ENCODE measurements around the gene MAPK9.

The MAPK9 gene

GRCh38 chr5:180323160-180323559 lies 31.3 kb upstream of the MAPK9 start:
- Histone ChIP-seq H3K9ac (ENCODE audit: low read length) (no peak overlapping the region), H3K4me1 (ENCODE audit: insufficient read depth, low read length) (no peaks in the 10 kb centered on the region), H3K27me3 (ENCODE audit: control insufficient read depth in 1 of 2, insufficient read depth in 2 of 2, low read length in 2 of 2) (no peaks in the 10 kb centered on the region), H3K4me3 (ENCODE audit: low read depth in 1 of 2, low read length in 2 of 2) (no peak overlapping the region), H3K9me3 (ENCODE audit: low read length) (no peaks in the 10 kb centered on the region), H3K27ac (ENCODE audit: low read depth, low read length) (no peak overlapping the region), H3K36me3 (ENCODE audit: insufficient read depth, low read length) (peaks cover 5% of the 10 kb centered on the region)

- no peaks in the 10 kb centered on the region for H3K9me3 ChIP-seq (ENCODE audit: low read length)
- H3K4me1 ChIP-seq (ENCODE audit: insufficient read depth, low read length) = peaks cover 7% of the 10 kb centered on the region
- peaks cover 5% of the 10 kb centered on the region for H3K36me3 ChIP-seq (ENCODE audit: insufficient read depth, low read length)
- H3K27ac ChIP-seq (ENCODE audit: low read depth, low read length) = no peak overlapping the region
- H3K9ac ChIP-seq (ENCODE audit: low read length) = no peak overlapping the region
- no peak overlapping the region for H3K4me3 ChIP-seq (ENCODE audit: low read depth in 1 of 2, low read length in 2 of 2)
- no peaks in the 10 kb centered on the region for H3K27me3 ChIP-seq (ENCODE audit: control insufficient read depth in 1 of 2, insufficient read depth in 2 of 2, low read length in 2 of 2)
Observed at GRCh38 chr5:180318456-180319089, 26.7 kb upstream of the MAPK9 start.

- peaks cover 7% of the 10 kb centered on the region for H3K4me1 ChIP-seq (ENCODE audit: insufficient read depth, low read length)
- H3K9ac ChIP-seq (ENCODE audit: low read length) = no peak overlapping the region
- H3K4me3 ChIP-seq (ENCODE audit: low read depth in 1 of 2, low read length in 2 of 2) = no peak overlapping the region
- H3K36me3 ChIP-seq (ENCODE audit: insufficient read depth, low read length) = peaks cover 5% of the 10 kb centered on the region
- no peaks in the 10 kb centered on the region for H3K9me3 ChIP-seq (ENCODE audit: low read length)
- H3K27me3 ChIP-seq (ENCODE audit: control insufficient read depth in 1 of 2, insufficient read depth in 2 of 2, low read length in 2 of 2) = no peaks in the 10 kb centered on the region
- H3K27ac ChIP-seq (ENCODE audit: low read depth, low read length) = no peak overlapping the region
Observed at GRCh38 chr5:180316586-180316985, 24.7 kb upstream of the MAPK9 start.

GRCh38 chr5:180315762-180316212 lies 23.9 kb upstream of the MAPK9 start:
- H3K4me3 ChIP-seq (ENCODE audit: low read depth in 1 of 2, low read length in 2 of 2) = no peak overlapping the region
- no peaks in the 10 kb centered on the region for H3K27me3 ChIP-seq (ENCODE audit: control insufficient read depth in 1 of 2, insufficient read depth in 2 of 2, low read length in 2 of 2)
- peaks cover 5% of the 10 kb centered on the region for H3K36me3 ChIP-seq (ENCODE audit: insufficient read depth, low read length)
- H3K27ac ChIP-seq (ENCODE audit: low read depth, low read length) = no peak overlapping the region
- no peaks in the 10 kb centered on the region for H3K9me3 ChIP-seq (ENCODE audit: low read length)
- H3K9ac ChIP-seq (ENCODE audit: low read length) = no peak overlapping the region
- peaks cover 7% of the 10 kb centered on the region for H3K4me1 ChIP-seq (ENCODE audit: insufficient read depth, low read length)

- no peaks in the 10 kb centered on the region for H3K27me3 ChIP-seq (ENCODE audit: control insufficient read depth in 1 of 2, insufficient read depth in 2 of 2, low read length in 2 of 2)
- H3K4me1 ChIP-seq (ENCODE audit: insufficient read depth, low read length) = peaks cover 7% of the 10 kb centered on the region
- no peaks in the 10 kb centered on the region for H3K9me3 ChIP-seq (ENCODE audit: low read length)
- H3K36me3 ChIP-seq (ENCODE audit: insufficient read depth, low read length) = peaks cover 5% of the 10 kb centered on the region
- H3K4me3 ChIP-seq (ENCODE audit: low read depth in 1 of 2, low read length in 2 of 2) = peak overlapping the region in 1 of 2 donors; percentile 61
- H3K9ac ChIP-seq (ENCODE audit: low read length) = peak overlapping the region; percentile 68
- H3K27ac ChIP-seq (ENCODE audit: low read depth, low read length) = no peak overlapping the region
Observed at GRCh38 chr5:180313677-180314505, 22.0 kb upstream of the MAPK9 start.

GRCh38 chr5:180311216-180311615 lies 19.3 kb upstream of the MAPK9 start:
- Histone ChIP-seq H3K4me3 (ENCODE audit: low read depth in 1 of 2, low read length in 2 of 2) (no peak overlapping the region), H3K27ac (ENCODE audit: low read depth, low read length) (no peak overlapping the region), H3K36me3 (ENCODE audit: insufficient read depth, low read length) (peaks cover 2% of the 10 kb centered on the region), H3K9ac (ENCODE audit: low read length) (no peak overlapping the region), H3K4me1 (ENCODE audit: insufficient read depth, low read length) (peaks cover 7% of the 10 kb centered on the region), H3K27me3 (ENCODE audit: control insufficient read depth in 1 of 2, insufficient read depth in 2 of 2, low read length in 2 of 2) (no peaks in the 10 kb centered on the region), H3K9me3 (ENCODE audit: low read length) (no peaks in the 10 kb centered on the region)

- H3K4me1 ChIP-seq (ENCODE audit: insufficient read depth, low read length) = no peaks in the 10 kb centered on the region
- H3K36me3 ChIP-seq (ENCODE audit: insufficient read depth, low read length) = peaks cover 5% of the 10 kb centered on the region
- H3K27ac ChIP-seq (ENCODE audit: low read depth, low read length) = no peak overlapping the region
- no peak overlapping the region for H3K4me3 ChIP-seq (ENCODE audit: low read depth in 1 of 2, low read length in 2 of 2)
- no peaks in the 10 kb centered on the region for H3K27me3 ChIP-seq (ENCODE audit: control insufficient read depth in 1 of 2, insufficient read depth in 2 of 2, low read length in 2 of 2)
- no peak overlapping the region for H3K9ac ChIP-seq (ENCODE audit: low read length)
- H3K9me3 ChIP-seq (ENCODE audit: low read length) = no peaks in the 10 kb centered on the region
Observed at GRCh38 chr5:180306796-180307195, 14.9 kb upstream of the MAPK9 start.

GRCh38 chr5:180305481-180305880 lies 13.6 kb upstream of the MAPK9 start:
- H3K27me3 ChIP-seq (ENCODE audit: control insufficient read depth in 1 of 2, insufficient read depth in 2 of 2, low read length in 2 of 2) = no peaks in the 10 kb centered on the region
- H3K4me1 ChIP-seq (ENCODE audit: insufficient read depth, low read length) = no peaks in the 10 kb centered on the region
- H3K9ac ChIP-seq (ENCODE audit: low read length) = no peak overlapping the region
- H3K36me3 ChIP-seq (ENCODE audit: insufficient read depth, low read length) = peaks cover 5% of the 10 kb centered on the region
- no peaks in the 10 kb centered on the region for H3K9me3 ChIP-seq (ENCODE audit: low read length)
- no peak overlapping the region for H3K4me3 ChIP-seq (ENCODE audit: low read depth in 1 of 2, low read length in 2 of 2)
- H3K27ac ChIP-seq (ENCODE audit: low read depth, low read length) = no peak overlapping the region

- Histone ChIP-seq H3K9ac (ENCODE audit: low read length) (no peak overlapping the region), H3K36me3 (ENCODE audit: insufficient read depth, low read length) (peaks cover 5% of the 10 kb centered on the region), H3K4me1 (ENCODE audit: insufficient read depth, low read length) (no peaks in the 10 kb centered on the region), H3K27ac (ENCODE audit: low read depth, low read length) (no peak overlapping the region), H3K27me3 (ENCODE audit: control insufficient read depth in 1 of 2, insufficient read depth in 2 of 2, low read length in 2 of 2) (no peaks in the 10 kb centered on the region), H3K9me3 (ENCODE audit: low read length) (no peaks in the 10 kb centered on the region), H3K4me3 (ENCODE audit: low read depth in 1 of 2, low read length in 2 of 2) (no peak overlapping the region)
Observed at GRCh38 chr5:180304431-180305375, 12.8 kb upstream of the MAPK9 start.

- H3K36me3 ChIP-seq (ENCODE audit: insufficient read depth, low read length) = peaks cover 5% of the 10 kb centered on the region
- H3K27me3 ChIP-seq (ENCODE audit: control insufficient read depth in 1 of 2, insufficient read depth in 2 of 2, low read length in 2 of 2) = no peaks in the 10 kb centered on the region
- H3K9ac ChIP-seq (ENCODE audit: low read length) = no peak overlapping the region
- H3K9me3 ChIP-seq (ENCODE audit: low read length) = no peaks in the 10 kb centered on the region
- no peak overlapping the region for H3K27ac ChIP-seq (ENCODE audit: low read depth, low read length)
- no peaks in the 10 kb centered on the region for H3K4me1 ChIP-seq (ENCODE audit: insufficient read depth, low read length)
- no peak overlapping the region for H3K4me3 ChIP-seq (ENCODE audit: low read depth in 1 of 2, low read length in 2 of 2)
Observed at GRCh38 chr5:180304016-180304292, 12.1 kb upstream of the MAPK9 start.

GRCh38 chr5:180303226-180304015 lies 11.5 kb upstream of the MAPK9 start:
- peaks cover 5% of the 10 kb centered on the region for H3K36me3 ChIP-seq (ENCODE audit: insufficient read depth, low read length)
- H3K4me1 ChIP-seq (ENCODE audit: insufficient read depth, low read length) = no peaks in the 10 kb centered on the region
- no peak overlapping the region for H3K9ac ChIP-seq (ENCODE audit: low read length)
- H3K9me3 ChIP-seq (ENCODE audit: low read length) = no peaks in the 10 kb centered on the region
- H3K4me3 ChIP-seq (ENCODE audit: low read depth in 1 of 2, low read length in 2 of 2) = no peak overlapping the region
- H3K27ac ChIP-seq (ENCODE audit: low read depth, low read length) = no peak overlapping the region
- no peaks in the 10 kb centered on the region for H3K27me3 ChIP-seq (ENCODE audit: control insufficient read depth in 1 of 2, insufficient read depth in 2 of 2, low read length in 2 of 2)
